ENCODE measurements around the gene CRNKL1. TPM values are rescaled to one million over a fixed set of nuclear protein-coding genes. Genes with fewer than 3 reads are reported as not detected.
"Not testable (repeated sequence)": the region's sequence is repeated elsewhere in the genome, so short reads cannot be mapped to it uniquely, and the experiment has no call there.

CRNKL1 gene
- total RNA-seq, 2 experiments from 2014 or later: 26.7 to 28.8 TPM

DNA sequence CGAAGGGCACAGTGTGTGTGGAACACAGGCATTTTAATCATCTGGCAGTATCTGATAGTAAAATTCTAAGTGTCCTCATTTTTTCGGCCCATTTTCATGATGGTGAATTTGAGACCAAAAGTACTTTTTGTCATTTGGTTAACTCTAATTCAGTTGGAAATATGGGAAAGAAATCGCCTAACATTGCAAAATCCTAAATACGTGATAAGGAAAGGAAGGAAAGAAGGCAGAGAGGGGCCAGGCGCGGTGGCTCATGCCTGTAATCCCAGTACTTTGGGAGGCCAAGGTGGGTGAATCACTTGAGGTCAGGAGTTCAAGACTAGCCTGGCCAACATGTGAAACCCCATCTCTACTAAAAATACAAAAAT, 48.3 kb downstream of the CRNKL1 start:
- Mint-ChIP-seq H3K4me1 (peaks cover 23% of the 10 kb centered on the region), H3K27me3 (peaks cover 59% of the 10 kb centered on the region), H3K4me3 (peak overlapping the region; percentile 78), H3K27ac (peak overlapping the region; percentile 86)
- not testable (repeated sequence) for H3K9me3 Mint-ChIP-seq, H3K36me3 Mint-ChIP-seq, DNase-seq

DNA sequence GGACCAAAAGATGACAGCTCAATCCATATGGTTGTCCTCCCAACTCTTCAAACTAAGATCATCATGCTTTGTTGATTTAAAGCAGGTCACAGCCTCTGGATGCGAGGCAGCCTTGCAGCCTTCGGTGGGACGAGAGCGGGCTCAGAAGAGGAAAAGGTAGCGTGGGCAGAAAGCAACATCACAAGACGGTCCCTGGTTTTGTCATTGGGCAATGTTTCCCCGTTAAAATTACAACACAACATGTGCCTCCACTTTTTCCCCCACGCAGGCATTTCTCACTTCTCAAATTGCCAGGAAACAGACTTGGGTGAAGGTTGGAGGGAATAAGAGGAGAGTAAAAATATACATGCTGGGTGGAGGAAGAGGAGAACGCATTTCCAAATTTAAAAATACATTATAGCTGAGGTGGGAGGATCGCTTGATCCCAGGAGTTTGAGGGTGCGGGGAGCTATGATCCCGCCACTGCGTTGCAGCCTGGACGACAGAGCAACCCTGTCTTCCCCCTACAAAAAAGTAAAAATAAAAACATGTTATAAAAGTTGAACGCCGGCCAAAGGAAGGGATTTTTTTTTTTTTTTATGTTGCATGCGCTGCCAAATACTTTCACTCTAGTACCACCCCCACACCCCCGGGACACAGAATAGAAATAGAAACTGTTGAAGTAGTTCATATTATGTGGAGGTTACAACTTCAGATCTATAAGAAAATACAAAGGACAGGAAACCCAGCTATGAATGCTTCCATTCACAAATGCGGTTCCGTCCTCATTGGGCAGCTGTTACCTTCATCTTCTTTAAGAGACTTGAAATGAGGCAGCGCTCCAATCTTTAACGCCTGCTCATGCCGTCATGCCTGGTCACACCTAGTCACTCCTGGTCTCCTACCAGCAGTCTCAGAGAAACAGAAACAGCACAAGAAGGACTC, 49.0 kb downstream of the CRNKL1 start:
- Mint-ChIP-seq H3K4me1 (peaks cover 23% of the 10 kb centered on the region), H3K27me3 (peaks cover 59% of the 10 kb centered on the region), H3K27ac (peak overlapping the region; percentile 86), H3K4me3 (peak overlapping the region; percentile 78), H3K36me3 (peaks cover 1% of the 10 kb centered on the region), H3K9me3 (no peaks in the 10 kb centered on the region)
- peak; percentile 48 for DNase-seq

DNA sequence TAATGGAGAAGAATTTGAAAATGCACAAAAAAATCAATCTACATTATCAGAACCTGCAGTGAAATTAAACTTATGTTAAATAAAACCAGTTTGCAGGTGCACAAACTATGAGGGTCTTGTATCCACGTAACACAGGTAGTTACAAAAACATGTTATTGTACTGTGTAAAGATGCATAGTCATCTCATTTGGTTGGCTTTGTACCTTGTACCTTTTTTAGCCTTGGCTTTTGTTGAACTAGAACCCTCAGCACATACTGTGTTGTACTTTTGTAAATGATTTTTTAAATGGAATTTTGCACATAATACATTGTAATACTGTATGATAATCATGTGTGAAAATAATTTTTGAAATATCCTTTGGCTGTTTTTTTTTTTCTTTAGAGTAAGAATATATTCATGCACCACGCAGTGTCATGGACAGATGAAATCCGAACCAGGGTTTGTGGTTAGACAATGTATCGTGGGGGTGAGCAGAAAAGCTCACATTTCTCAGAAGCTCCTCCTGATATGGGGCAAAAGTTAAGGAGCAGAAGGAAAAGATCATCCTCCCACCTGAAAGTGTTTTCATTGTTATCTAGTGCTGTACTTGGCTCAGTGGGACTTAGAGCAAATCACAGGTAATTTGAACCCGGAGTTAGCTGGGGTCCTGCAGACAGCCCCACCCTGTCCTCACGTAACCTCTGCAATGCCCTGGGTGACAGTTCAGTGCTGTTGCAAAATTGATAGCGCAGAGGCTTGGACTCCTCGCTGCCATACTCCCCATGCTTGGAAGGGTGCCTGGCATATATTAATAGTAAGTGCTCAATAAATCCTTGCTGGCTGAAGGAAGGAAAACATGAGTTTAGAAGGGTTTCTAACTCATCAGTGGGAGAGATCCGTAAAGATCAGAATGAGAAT, 49.9 kb downstream of the CRNKL1 start:
- Mint-ChIP-seq H3K27me3 (peaks cover 50% of the 10 kb centered on the region), H3K27ac (no peak overlapping the region), H3K9me3 (no peaks in the 10 kb centered on the region), H3K4me1 (peaks cover 23% of the 10 kb centered on the region), H3K4me3 (peak overlapping the region; percentile 78), H3K36me3 (peaks cover 1% of the 10 kb centered on the region)
- DNase-seq: no peak

DNA sequence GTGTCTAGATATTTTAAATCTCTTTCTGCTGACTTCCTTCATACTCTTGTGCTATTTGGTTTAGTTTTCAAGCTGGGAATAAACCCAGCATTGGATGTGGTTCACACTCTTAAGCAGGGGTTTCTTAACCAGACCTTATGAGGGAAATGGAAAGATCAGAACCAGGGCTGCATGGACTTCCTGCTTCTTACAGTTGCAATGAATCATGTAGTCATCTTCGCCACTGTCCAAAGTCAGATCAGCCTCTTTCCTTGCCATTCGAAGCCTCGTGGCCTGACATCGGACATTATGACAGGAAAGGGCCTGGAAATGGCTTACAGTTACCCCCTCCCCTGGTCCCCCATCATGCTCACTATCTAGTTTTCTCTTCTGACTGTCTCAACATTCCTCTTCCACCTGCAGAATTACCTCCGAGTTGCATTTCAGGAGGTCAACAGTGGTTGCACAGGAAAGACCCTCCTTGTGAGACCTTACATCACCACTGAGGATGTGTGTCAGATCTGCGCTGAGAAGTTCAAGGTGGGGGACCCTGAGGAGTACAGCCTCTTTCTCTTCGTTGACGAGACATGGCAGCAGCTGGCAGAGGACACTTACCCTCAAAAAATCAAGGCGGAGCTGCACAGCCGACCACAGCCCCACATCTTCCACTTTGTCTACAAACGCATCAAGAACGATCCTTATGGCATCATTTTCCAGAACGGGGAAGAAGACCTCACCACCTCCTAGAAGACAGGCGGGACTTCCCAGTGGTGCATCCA, 51.9 kb downstream of the CRNKL1 start:
- Mint-ChIP-seq H3K27ac (no peak overlapping the region), H3K9me3 (no peaks in the 10 kb centered on the region), H3K27me3 (peaks cover 43% of the 10 kb centered on the region), H3K4me3 (no peak overlapping the region), H3K36me3 (peaks cover 1% of the 10 kb centered on the region), H3K4me1 (peaks cover 24% of the 10 kb centered on the region)
- no peak for DNase-seq

DNA sequence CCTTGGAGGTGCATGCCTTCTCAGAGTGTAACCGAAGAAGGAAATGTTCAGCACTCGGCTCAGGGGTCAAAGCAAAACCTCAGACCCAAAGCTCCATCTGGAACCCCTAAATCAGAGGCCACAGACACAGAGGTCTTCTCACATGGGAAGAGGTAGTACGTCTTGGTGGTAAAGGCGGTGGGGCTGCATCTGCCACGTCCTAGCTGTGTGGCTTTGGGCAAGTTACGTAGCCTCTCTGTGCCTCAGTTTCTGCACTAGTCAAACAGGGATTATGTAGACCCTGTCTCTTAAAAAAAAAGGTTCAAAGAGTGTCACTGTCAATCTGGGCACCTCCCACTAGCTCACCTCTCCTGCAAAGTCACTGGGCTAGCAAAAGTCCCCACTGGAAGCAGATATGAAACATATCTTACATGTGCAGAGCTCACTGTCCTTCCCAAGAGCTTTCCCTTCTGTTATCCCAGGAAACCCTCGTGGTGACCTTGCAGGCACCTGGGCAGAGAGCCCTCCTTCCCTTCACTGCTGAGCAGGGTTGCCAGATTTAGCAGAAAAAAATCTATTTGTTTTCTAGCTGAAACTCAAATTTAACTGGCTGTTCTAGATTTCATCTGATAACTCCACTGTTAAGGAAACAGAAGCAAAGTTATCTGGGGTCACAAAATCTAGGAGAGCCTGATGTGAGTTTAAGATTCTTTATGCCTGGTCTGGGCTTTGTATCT, 53.1 kb downstream of the CRNKL1 start:
- H3K4me1 Mint-ChIP-seq: peaks cover 26% of the 10 kb centered on the region
- H3K27ac Mint-ChIP-seq: no peak overlapping the region
- no peaks in the 10 kb centered on the region for H3K9me3 Mint-ChIP-seq
- H3K4me3 Mint-ChIP-seq: no peak overlapping the region
- H3K36me3 Mint-ChIP-seq: peaks cover 1% of the 10 kb centered on the region
- no peak for DNase-seq
- H3K27me3 Mint-ChIP-seq: peaks cover 39% of the 10 kb centered on the region

DNA sequence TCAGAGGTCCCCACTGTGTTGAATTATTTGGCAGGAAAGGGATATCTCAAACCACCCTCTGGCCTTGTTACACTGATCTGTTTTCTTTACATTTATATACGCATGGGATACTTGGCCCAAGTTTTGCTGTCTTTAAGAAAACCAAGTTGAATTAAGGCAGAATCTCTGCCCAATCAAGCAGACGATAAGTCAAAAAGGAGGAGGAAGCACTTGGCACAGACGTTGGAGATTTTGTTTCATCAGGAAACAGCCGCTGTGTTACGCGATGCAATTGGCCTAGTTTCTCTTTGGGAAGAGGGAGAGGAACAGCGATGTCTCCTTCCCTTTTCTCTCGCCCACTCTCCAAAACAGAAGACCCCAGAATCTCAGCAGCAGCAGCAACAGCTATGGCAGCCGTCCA, 55.3 kb downstream of the CRNKL1 start:
- peaks cover 9% of the 10 kb centered on the region for H3K4me1 Mint-ChIP-seq
- no peak overlapping the region for H3K27ac Mint-ChIP-seq
- H3K36me3 Mint-ChIP-seq: no peaks in the 10 kb centered on the region
- DNase-seq: no peak
- H3K4me3 Mint-ChIP-seq: no peak overlapping the region
- no peaks in the 10 kb centered on the region for H3K9me3 Mint-ChIP-seq
- H3K27me3 Mint-ChIP-seq: peaks cover 20% of the 10 kb centered on the region

DNA sequence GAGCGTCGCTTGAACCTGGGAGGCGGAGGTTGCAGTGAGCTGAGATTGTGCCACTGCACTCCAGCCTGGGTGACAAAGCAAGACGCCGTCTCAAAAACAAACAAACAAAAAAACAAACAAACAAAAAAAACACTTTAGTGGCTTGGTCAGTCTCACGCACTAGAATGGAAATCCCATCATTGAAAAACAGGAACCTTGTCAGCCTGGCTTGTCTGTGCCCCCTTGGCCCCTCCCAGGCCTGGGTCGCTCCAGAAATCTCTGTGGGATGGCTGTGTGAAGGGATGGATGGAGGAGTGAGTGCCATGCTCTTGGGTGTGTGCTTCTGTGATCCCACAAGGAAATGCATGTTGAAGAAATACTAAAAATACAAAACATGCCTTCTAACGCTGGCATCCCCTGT, 56.0 kb downstream of the CRNKL1 start:
- no peaks in the 10 kb centered on the region for H3K9me3 Mint-ChIP-seq

DNA sequence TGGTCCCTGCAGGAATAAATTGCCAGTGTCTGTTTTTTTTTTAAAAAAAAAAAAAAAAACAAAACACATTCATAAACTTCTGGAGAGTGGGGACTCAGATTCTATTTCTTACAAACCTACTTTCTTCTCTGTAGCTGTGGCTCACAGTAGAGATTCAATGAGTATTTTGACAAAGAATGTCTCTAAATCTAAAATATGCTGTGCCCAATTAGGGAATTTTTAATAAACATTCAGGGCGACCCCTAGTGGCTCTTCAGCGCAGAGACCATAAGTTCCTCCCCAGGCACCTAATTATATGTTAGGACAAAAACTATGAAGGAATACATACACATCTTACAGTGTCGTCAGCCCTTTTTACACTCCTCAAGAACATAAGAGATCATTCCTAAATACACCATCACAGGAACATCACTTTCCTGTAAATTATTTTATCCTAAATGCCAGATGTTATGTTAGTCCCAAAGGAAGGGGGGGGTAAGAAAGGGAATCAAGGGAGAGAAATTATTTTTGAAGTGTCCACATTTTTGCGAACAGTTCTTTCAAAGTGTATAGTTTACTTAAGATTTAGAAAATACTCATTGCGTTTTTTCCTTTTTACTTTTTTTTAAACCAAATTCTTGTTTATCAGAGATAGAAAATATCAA, 56.9 kb downstream of the CRNKL1 start:
- Mint-ChIP-seq H3K4me3 (no peak overlapping the region), H3K27ac (no peak overlapping the region), H3K9me3 (no peaks in the 10 kb centered on the region), H3K27me3 (peaks cover 11% of the 10 kb centered on the region), H3K4me1 (peaks cover 5% of the 10 kb centered on the region), H3K36me3 (no peaks in the 10 kb centered on the region)
- no peak for DNase-seq

More for the DNA sequence above, 56.0 kb downstream of the CRNKL1 start:
- Mint-ChIP-seq H3K27me3 (peaks cover 18% of the 10 kb centered on the region), H3K4me3 (no peak overlapping the region), H3K36me3 (no peaks in the 10 kb centered on the region), H3K27ac (no peak overlapping the region), H3K4me1 (peaks cover 9% of the 10 kb centered on the region)
- DNase-seq: no peak

DNA sequence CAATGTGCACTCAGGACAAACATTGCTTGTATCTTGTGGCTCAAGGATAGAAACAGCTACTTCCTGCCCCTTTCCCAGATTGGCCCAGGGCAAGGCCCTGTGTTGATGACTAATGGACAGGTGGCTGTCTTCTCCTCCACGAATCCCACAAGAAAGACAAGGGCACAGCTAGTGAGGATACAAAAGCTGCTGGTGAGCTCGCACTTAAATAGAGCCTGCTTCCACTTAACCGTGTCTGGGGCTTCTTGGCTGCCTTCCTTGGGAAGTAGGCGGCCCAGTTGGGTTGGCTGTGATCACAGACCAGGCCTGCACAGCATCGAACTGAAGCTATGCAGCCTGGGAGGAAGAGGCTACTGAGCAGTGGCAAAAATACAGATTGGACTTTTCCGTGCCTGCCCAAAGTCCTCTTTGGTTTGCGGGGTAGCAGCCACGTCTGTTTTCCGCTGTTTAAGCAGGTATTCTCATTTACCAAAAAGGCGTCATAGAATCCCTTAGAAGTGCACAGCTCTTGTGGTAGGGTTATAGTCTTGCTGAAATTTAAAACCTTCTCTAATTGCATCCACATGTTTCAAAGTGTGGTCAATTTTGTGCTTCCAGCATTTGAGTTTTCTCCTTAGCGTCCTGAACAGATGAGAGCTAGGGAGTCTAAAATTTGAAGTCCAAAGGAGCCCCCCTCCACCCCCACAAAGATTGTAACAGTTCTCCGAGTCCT, 58.2 kb downstream of the CRNKL1 start:
- no peaks in the 10 kb centered on the region for H3K9me3 Mint-ChIP-seq
- DNase-seq: no peak
- peaks cover 2% of the 10 kb centered on the region for H3K4me1 Mint-ChIP-seq
- H3K4me3 Mint-ChIP-seq: no peak overlapping the region
- peaks cover 7% of the 10 kb centered on the region for H3K27me3 Mint-ChIP-seq
- H3K27ac Mint-ChIP-seq: no peak overlapping the region
- no peaks in the 10 kb centered on the region for H3K36me3 Mint-ChIP-seq

DNA sequence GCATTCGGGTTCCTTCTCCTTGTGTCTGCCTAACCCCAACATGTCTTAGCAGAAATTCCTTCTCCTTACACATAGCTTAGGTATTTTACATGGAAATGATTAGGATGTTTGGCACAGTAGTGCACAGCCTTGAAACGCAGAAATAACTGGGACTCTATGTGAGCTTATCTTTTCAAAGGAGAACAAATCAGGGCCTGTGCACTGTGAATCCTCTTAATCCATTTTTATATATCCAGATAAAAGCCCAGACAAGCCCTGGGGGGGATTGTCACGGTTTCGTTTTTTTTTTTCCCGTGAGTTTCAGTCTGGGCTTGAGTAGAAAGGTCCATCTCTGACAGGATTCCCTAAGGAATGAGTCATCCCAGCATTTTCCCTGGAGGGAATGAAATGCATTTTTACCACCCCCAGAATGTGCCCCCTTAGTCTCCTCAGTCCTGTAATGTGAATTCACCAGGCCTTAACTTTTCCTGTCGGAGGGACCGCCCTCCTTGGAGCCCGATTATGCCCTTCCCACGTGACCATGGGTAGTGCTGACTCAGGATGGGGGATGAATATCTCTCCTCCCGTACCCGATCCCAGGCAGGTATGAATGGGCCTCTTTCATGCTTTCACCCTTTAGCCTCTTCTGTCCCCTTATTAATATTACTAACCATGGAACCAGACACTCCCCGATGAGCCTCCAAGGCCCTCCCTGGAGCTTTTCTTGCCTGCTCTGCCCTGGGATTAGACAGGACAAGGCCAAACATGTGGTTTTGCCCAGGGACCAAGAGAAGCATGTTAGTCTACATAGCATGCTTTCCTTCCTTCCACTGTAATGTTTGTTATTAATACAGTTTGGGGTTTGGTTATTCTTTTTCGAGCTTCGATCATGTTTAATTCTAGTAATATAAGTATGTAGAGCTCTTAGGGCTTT, 59.0 kb downstream of the CRNKL1 start:
- H3K9me3 Mint-ChIP-seq: no peaks in the 10 kb centered on the region
- H3K4me1 Mint-ChIP-seq: peaks cover 2% of the 10 kb centered on the region
- peaks cover 7% of the 10 kb centered on the region for H3K27me3 Mint-ChIP-seq
- H3K36me3 Mint-ChIP-seq: no peaks in the 10 kb centered on the region
- no peak overlapping the region for H3K27ac Mint-ChIP-seq
- no peak overlapping the region for H3K4me3 Mint-ChIP-seq
- DNase-seq: no peak

DNA sequence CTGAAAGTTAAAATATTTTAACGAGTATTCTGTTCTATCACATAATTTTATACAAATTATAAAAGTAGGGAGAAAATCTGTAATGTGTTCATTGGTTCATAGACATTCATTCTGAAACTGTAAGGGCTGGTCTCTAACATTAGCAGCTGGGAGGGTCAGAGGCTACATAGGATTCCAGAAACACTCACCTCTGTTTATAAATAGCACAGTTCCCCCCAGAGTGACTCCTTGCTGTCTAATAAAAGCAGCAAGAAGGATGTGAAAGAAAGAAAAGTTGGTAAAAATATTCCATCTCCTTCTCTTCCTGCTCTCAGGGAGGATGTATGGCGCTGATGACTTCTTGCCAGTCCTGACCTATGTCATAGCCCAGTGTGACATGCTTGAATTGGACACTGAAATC, 60.4 kb downstream of the CRNKL1 start:
- Mint-ChIP-seq H3K4me3 (no peak overlapping the region), H3K9me3 (no peaks in the 10 kb centered on the region), H3K27me3 (peaks cover 12% of the 10 kb centered on the region), H3K4me1 (peaks cover 2% of the 10 kb centered on the region), H3K27ac (no peak overlapping the region), H3K36me3 (no peaks in the 10 kb centered on the region)
- DNase-seq: no peak

DNA sequence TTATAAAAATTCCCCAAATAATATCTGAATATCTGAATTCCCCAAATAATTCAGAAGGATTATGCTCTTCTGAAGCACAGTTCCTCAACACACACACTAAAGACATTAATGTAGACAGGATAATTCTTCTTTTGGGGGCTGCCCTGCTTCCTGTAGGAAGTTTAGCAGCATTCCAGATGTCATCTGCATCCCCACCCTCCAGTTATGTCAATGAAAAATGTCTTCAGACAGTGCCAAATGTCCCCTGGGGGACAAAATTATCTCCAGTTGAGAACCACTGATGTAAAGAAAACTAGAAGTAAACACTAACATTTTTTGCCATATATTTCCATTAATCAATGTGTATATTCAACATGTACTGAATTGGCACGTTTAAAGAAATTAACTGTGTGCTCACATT, 61.0 kb downstream of the CRNKL1 start:
- Mint-ChIP-seq H3K4me3 (no peak overlapping the region), H3K9me3 (no peaks in the 10 kb centered on the region), H3K27ac (no peak overlapping the region), H3K36me3 (no peaks in the 10 kb centered on the region), H3K27me3 (peaks cover 12% of the 10 kb centered on the region), H3K4me1 (peaks cover 2% of the 10 kb centered on the region)
- DNase-seq: no peak

DNA sequence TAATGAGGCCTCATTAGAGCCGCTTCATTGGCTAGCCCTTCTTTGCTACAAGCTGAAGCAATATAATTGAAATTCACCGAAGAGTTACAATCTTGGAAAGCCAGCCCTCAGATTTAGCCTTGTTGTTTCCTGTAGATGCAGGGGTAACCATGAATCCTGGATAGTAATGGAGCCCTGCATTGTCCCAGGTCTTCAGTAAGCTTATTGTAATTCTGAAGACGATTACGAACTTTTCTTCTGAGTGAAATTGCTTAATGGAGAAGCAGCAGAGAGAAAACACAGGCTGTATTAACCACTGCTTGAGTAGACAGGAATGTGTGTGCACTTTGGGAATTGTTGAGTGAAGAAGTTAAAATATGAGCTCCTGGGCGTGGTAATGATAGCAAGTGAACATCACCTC, 61.4 kb downstream of the CRNKL1 start:
- Mint-ChIP-seq H3K4me1 (peaks cover 2% of the 10 kb centered on the region), H3K27ac (no peak overlapping the region), H3K27me3 (peaks cover 12% of the 10 kb centered on the region), H3K36me3 (no peaks in the 10 kb centered on the region), H3K9me3 (no peaks in the 10 kb centered on the region), H3K4me3 (no peak overlapping the region)
- DNase-seq: no peak
